B cell (primary cell): ENCODE data around the gene PNLDC1.

Experiments used
- CTCF ChIP-seq: fragments of 200-600 bp; IDR thresholded peaks from one replicate; pipeline ENCODE4 v1.8.0; 2022; ENCODE audit warnings: antibody characterized with exemption, mild to moderate bottlenecking
- EZH2 ChIP-seq: IDR thresholded peaks from 2 replicates; pipeline ENCODE4 v1.6.1; 2012; ENCODE audit warnings: borderline replicate concordance, low read depth, mild to moderate bottlenecking, moderate library complexity, low read length; ENCODE audit not compliant: insufficient read depth, poor library complexity, severe bottlenecking

GRCh38 chr6:159813781-159814180, 13.7 kb downstream of the PNLDC1 start:
- TF ChIP-seq CTCF (no peak), EZH2 (no peak)
